ENCODE data around the gene SUMO3.
A peak's percentile ranks its signal among the peaks of the same experiment; 100 is the strongest.
"Not testable (repeated sequence)": the region's sequence is repeated elsewhere in the genome, so short reads cannot be mapped to it uniquely, and the experiment has no call there.

SUMO3 gene

DNA sequence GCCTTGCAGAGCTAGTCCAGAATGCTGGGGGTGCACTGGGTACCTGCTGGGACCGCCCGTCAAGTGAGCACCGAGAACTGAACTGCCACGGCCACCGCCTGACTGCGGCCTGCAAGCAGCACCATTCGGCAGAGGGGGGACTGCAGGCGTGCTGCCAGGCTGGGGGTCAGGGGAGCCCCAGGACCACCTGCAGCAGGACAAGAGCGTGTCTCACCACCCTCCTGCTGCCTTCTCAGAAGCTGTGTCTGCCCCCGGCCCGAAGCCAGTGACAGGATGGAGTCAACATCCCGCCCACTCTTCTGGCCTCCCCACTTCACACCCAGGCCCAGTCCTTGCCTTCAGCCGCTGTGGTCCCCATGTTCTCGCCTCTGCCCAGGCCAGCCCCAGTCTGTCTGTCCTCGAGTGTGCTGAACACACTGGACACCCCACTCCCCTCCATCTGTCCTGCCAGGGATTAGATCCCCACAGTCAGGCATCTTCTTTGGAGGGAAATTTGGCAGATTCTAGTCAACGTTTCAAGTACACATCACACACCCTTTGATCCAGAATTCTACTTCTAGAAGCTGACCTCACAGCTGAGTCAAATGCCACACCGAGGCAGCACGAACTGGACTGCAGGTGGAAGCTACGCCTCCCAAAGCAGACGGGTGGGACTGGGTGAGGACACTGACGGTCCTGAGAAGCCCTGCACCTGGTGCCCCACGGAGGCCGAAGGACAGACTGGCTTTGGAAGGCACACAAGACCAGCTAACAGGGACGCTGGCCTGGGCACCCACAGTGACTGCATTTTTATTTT, 29.6 kb upstream of the SUMO3 start:
- no peak for DNase-seq (ENCODE audit: low read depth in 1 of 2, low spot score in 1 of 2)

- no peak for DNase-seq (ENCODE audit: low read depth in 1 of 2, low spot score in 1 of 2)
Observed at GRCh38 chr21:44846485-44847260, 28.8 kb upstream of the SUMO3 start.

- no peak for DNase-seq (ENCODE audit: low read depth in 1 of 2, low spot score in 1 of 2)
Observed at GRCh38 chr21:44846224-44846484, 28.3 kb upstream of the SUMO3 start.

GRCh38 chr21:44845418-44846223, 27.8 kb upstream of the SUMO3 start:
- peak in 1 of 2 donors; percentile 26 for DNase-seq (ENCODE audit: low read depth in 1 of 2, low spot score in 1 of 2)

GRCh38 chr21:44844256-44844655, 26.4 kb upstream of the SUMO3 start:
- DNase-seq (ENCODE audit: low read depth in 1 of 2, low spot score in 1 of 2): no peak

GRCh38 chr21:44842721-44843445, 25.0 kb upstream of the SUMO3 start:
- DNase-seq (ENCODE audit: low read depth in 1 of 2, low spot score in 1 of 2): no peak

GRCh38 chr21:44842087-44842486, 24.2 kb upstream of the SUMO3 start:
- DNase-seq (ENCODE audit: low read depth in 1 of 2, low spot score in 1 of 2): no peak

DNA sequence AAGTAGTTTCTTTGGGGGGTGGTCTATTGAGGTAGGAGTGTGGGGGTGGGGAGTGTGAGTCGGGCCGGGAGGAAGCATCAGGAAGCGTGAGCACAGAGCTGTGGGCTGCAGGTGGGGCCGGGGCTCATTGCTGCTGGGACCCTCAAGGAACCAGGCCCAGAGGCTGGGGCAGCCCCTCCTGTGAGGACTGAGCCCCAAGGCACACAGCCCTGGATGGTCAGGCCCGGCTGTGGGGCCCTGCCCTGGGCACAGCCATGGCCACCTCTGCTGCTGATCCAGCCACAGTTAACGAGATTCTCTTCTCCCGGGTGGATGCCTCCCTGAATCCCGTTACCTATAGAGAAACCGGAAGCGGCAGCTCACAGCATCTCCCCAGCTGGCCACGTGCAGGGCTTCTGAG, 22.9 kb upstream of the SUMO3 start:
- DNase-seq (ENCODE audit: low read depth in 1 of 2, low spot score in 1 of 2): no peak

DNA sequence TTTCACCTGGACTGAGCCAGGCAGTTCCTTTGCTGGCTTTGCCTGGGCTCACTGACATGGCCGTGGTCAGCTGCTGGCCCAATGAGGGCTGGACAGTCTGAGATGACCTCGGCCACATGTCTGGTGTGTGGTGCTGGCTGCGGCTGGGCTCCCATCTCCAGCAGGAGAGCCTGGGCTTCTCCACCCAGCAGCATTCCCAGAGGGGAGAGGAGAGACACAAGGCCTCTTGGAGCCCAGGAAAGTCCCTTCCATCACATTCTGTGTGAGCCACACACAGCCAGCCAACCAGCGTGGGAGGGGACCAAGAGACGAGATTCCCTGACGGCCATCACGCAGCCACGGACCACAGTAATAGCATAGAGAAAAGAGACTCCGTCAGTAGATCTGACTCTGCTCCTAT, 21.1 kb upstream of the SUMO3 start:
- DNase-seq (ENCODE audit: low read depth in 1 of 2, low spot score in 1 of 2): no peak

GRCh38 chr21:44838039-44838895, 20.4 kb upstream of the SUMO3 start:
- DNase-seq (ENCODE audit: low read depth in 1 of 2, low spot score in 1 of 2): no peak

- no peak for DNase-seq (ENCODE audit: low read depth in 1 of 2, low spot score in 1 of 2)
Observed at GRCh38 chr21:44837537-44837936, 19.7 kb upstream of the SUMO3 start.

GRCh38 chr21:44836666-44837471, 19.0 kb upstream of the SUMO3 start:
- DNase-seq (ENCODE audit: low read depth in 1 of 2, low spot score in 1 of 2): no peak

DNA sequence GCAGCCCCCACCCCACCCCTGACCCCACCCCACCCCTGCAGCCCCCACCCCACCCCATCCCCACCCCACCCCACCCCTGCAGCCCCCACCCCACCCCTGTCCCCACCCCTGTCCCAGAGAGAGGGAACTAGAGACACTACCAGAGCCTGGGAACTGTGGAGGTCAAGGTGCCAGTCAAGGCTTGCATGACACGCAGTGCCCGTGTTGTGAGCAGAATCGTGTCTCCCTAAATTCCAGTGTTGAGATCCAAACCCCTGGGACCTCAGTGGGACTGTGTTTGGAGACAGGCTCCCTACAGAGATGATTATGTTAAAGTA, 18.4 kb upstream of the SUMO3 start:
- no peak for DNase-seq (ENCODE audit: low read depth in 1 of 2, low spot score in 1 of 2)

DNA sequence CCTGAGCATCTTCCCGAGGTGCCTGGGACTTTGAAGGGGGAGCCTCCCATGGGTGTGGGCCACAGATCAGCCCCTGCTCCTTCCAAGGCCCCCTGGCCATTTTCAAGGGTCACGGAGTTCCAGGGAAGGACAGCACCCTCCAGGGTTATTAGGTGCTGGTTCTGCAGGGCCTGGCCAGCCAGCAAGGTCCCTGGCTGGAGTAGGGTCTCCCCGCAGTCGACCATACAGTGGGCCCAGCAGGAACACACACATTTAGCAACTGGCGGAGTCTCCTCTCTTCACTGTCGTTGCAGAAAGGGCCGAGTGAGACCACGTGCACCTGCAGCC, 17.7 kb upstream of the SUMO3 start:
- DNase-seq (ENCODE audit: low read depth in 1 of 2, low spot score in 1 of 2): no peak

GRCh38 chr21:44834951-44835646, 17.2 kb upstream of the SUMO3 start:
- no peak for DNase-seq (ENCODE audit: low read depth in 1 of 2, low spot score in 1 of 2)

GRCh38 chr21:44834231-44834950, 16.5 kb upstream of the SUMO3 start:
- DNase-seq (ENCODE audit: low read depth in 1 of 2, low spot score in 1 of 2): no peak

DNA sequence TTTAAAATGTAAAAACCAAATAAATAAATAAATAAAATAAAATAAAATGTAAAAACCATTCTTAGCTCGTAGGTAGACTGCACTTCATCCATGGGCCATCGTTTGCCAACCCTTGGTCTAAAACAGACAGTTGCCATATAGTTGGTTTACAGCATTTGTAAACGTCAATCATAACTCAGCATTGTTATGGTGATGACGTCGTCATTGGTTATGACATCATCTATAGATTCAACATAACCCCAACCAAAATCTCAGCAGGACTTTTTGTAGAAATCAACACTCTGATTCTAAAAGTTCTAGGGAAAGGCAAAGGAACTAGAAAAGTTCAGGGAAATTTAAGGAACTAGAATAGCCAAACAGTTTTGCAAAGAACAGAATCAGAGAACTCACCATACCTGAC, 15.8 kb upstream of the SUMO3 start:
- no peak for DNase-seq (ENCODE audit: low read depth in 1 of 2, low spot score in 1 of 2)

DNA sequence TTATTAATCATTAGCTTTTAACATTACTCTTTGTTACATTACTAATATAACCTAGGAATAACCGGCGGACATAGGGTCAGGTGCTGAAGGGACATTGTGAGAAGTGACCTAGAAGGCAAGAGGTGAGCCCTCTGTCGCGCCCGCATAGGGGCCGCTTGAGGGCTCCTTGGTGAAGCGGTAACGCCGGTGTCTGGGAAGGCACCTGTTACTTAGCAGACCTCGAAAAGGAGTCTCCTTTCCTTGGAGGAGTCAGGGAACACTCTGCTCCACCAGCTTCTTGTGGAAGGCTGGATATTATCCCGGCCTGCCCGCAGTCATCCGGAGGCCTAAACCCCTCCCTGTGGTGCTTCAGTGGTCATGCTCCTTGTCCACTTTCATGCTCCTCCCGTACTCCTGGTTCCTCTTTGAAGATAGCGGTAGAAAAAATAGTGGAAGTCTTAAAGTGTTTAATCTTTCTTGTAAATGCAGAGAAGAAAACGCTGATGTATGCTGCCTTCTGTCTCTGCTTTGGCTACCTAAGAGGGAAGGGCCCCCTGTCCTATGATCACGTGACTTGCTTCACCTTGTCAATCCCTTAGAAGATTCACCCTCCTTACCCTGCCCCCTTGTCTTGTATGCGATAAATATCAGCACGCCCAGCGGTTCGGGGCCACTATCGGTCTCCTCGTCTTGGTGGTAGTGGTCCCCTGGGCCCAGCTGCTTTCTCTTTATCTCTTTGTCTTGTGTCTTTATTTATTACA, 14.8 kb upstream of the SUMO3 start:
- not testable (repeated sequence) for DNase-seq (ENCODE audit: low read depth in 1 of 2, low spot score in 1 of 2)
